ENCODE results near the gene CFD.

Gene CFD

GRCh38 chr19:811506-812048 lies 47.9 kb upstream of the CFD start:
- TF ChIP-seq POLR2AphosphoS5 (IDR thresholded peaks at IDR 0.05; ENCODE audit: low read depth) (no peak), REST (IDR thresholded peaks at IDR 0.05; ENCODE audit: insufficient replicate concordance, low read depth) (no peak), GABPA (IDR thresholded peaks at IDR 0.05; ENCODE audit: low read depth) (no peak; the same call in 1 of the 2 replicates), CTCF (IDR thresholded peaks at IDR 0.05; ENCODE audit: insufficient read depth, low read length) (no peak), SPI1 (IDR thresholded peaks at IDR 0.05; ENCODE audit: borderline replicate concordance, low read depth) (no peak)
- Histone ChIP-seq H3K27me3 (ENCODE audit: insufficient read depth, poor library complexity, severe bottlenecking) (no peaks in the 10 kb centered on the region), H3K4me3 (replicated peaks; ENCODE audit: insufficient read depth, low read length) (no peak overlapping the region; the same call in 1 of the 2 replicates), H3K27ac (replicated peaks) (peak overlapping the region; percentile 62)
- DNase-seq (ENCODE audit: low read depth in 1 of 2, low spot score in 1 of 2): no peak

- Histone ChIP-seq H3K27me3 (ENCODE audit: insufficient read depth, poor library complexity, severe bottlenecking) (no peaks in the 10 kb centered on the region), H3K4me3 (replicated peaks; ENCODE audit: insufficient read depth, low read length) (no peak overlapping the region), H3K27ac (replicated peaks) (peak overlapping the region; percentile 62)
- DNase-seq (ENCODE audit: low read depth in 1 of 2, low spot score in 1 of 2): peak; percentile 60 to 91
- no peak for TF ChIP-seq CTCF (IDR thresholded peaks at IDR 0.05; ENCODE audit: insufficient read depth, low read length)
- TF ChIP-seq SPI1 (IDR thresholded peaks at IDR 0.05; ENCODE audit: borderline replicate concordance, low read depth): peak; percentile 97
- no peak for TF ChIP-seq REST (IDR thresholded peaks at IDR 0.05; ENCODE audit: insufficient replicate concordance, low read depth)
- no peak for TF ChIP-seq GABPA (IDR thresholded peaks at IDR 0.05; ENCODE audit: low read depth)
- peak; percentile 98 for TF ChIP-seq POLR2AphosphoS5 (IDR thresholded peaks at IDR 0.05; ENCODE audit: low read depth)
Measured at GRCh38 chr19:812049-812746, 47.3 kb upstream of the CFD start.

- peak in 1 of 2 experiments; percentile 39 for DNase-seq (ENCODE audit: low read depth in 1 of 2, low spot score in 1 of 2)
- Histone ChIP-seq H3K27ac (replicated peaks) (no peak overlapping the region), H3K4me3 (replicated peaks; ENCODE audit: insufficient read depth, low read length) (no peak overlapping the region), H3K27me3 (ENCODE audit: insufficient read depth, poor library complexity, severe bottlenecking) (no peaks in the 10 kb centered on the region)
- TF ChIP-seq SPI1 (IDR thresholded peaks at IDR 0.05; ENCODE audit: borderline replicate concordance, low read depth): no peak
- no peak for TF ChIP-seq POLR2AphosphoS5 (IDR thresholded peaks at IDR 0.05; ENCODE audit: low read depth)
- TF ChIP-seq REST (IDR thresholded peaks at IDR 0.05; ENCODE audit: insufficient replicate concordance, low read depth): no peak
- TF ChIP-seq GABPA (IDR thresholded peaks at IDR 0.05; ENCODE audit: low read depth): no peak
- TF ChIP-seq CTCF (IDR thresholded peaks at IDR 0.05; ENCODE audit: insufficient read depth, low read length): no peak
Measured at GRCh38 chr19:812747-813218, 46.7 kb upstream of the CFD start.
